ENCODE results near the gene PMM2. TPM values are rescaled to one million over a fixed set of nuclear protein-coding genes. Genes with fewer than 3 reads are reported as not detected.

The PMM2 gene
- total RNA-seq, 1 experiment from 2014 or later, result 53.3 TPM

DNA sequence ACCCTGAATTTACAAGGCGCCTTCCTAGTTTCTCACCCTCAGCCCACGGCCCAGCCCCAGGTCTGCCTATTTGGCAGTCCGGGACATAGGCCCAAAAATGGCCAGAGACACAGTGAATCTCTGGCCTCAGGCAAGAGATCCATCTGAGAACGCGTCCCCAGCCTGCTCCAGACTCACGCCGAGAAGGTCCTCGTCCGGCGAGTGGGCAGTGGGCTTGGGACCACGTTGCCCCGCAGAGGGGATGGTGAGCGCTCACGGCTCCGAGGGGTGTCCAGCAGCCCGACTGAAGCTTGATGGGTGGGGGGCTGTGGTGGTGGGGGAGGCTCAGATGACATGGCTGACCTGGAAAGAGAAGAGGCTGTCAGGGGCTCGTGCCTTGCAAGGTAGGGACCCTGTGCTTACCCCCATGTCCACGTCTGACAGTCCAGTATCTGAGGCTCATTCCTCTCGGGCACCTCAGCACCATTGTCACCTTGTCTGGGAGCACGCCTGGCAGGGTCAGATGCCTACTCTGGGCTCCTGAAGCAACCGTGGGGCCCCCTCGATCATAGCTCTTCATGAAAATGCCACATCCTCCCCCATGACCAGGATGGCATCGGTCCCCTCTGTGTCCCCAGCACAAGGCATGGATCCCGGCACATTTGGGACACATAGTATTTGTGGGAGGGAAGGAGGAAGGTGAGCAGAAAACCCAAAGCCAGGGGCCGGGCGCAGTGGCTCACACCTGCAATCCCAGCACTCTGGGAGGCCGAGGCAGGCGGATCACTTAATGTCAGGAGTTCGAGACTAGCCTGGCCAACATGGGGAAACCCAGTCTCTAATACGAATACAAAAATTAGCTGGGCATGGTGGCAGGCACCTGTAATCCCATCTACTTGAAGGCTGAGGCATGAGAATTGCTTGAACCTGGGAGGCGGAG, 61.6 kb downstream of the PMM2 start:
- H3K27ac ChIP-seq (ENCODE audit: low read depth, low read length), result no peak overlapping the region; the same call in 1 of the 2 replicates
- no peak for ATAC-seq
- H3K79me2 ChIP-seq (ENCODE audit: insufficient read depth, low read length), result peaks cover 58% of the 10 kb centered on the region
- H3K36me3 ChIP-seq (ENCODE audit: control insufficient read depth in 1 of 2, insufficient read depth in 2 of 2, low read length in 2 of 2), result peaks cover 20 to 28% of the 10 kb centered on the region in 2 experiments
- intact Hi-C loops (cut with micrococcal nuclease), result no loop called here
- RAD21 ChIA-PET (ENCODE audit: low non-redundant PET in 1 of 2, low total read pairs in 2 of 2, uncharacterized antibody in 2 of 2, unreplicated experiment in 2 of 2), result no interaction called here
- H3K9me3 ChIP-seq (ENCODE audit: control insufficient read depth in 1 of 2, insufficient read depth in 1 of 2, low read depth in 1 of 2, low read length in 2 of 2), result no peaks in the 10 kb centered on the region
- POLR2A ChIA-PET, result interaction anchor here (1.8 kb wide), 1 partner anchor 9 kb away, joined by 5 read pairs; the partner anchor contains the start of gene CARHSP1
- CTCF ChIA-PET, result no interaction called here
- DNase-seq (ENCODE audit: low read depth, low spot score), result no peak
- no peak overlapping the region for H3K9ac ChIP-seq (ENCODE audit: low read length)
- H3K4me1 ChIP-seq (ENCODE audit: control insufficient read depth in 1 of 2, insufficient read depth in 2 of 2, low read length in 2 of 2), result peaks cover 16 to 17% of the 10 kb centered on the region in 2 experiments
- no peaks in the 10 kb centered on the region for H3K27me3 ChIP-seq (ENCODE audit: insufficient read depth, low read length)
- H4K20me1 ChIP-seq (ENCODE audit: insufficient read depth), result no peaks in the 10 kb centered on the region; the same call in 1 of the 2 replicates
- no peak overlapping the region for H3K4me3 ChIP-seq (replicated peaks in 1 of 2; ENCODE audit: low read depth in 1 of 2, low read length in 2 of 2)
- H3K4me2 ChIP-seq (ENCODE audit: low read length), result no peak overlapping the region
- H3K9me2 ChIP-seq (ENCODE audit: insufficient read depth), result no peaks in the 10 kb centered on the region
- no peak; the same call in 1 of the 2 replicates for TF ChIP-seq POLR2AphosphoS5 (IDR thresholded peaks at IDR 0.05; ENCODE audit: low read depth, low read length)
- no peak for TF ChIP-seq POLR2A (IDR thresholded peaks at IDR 0.05; ENCODE audit: borderline replicate concordance, extremely low read depth, insufficient read depth, insufficient read length)
- TF ChIP-seq EZH2phosphoT487 (IDR thresholded peaks at IDR 0.05; ENCODE audit: borderline replicate concordance), result no peak
- no peak for TF ChIP-seq CEBPB (IDR thresholded peaks at IDR 0.05; ENCODE audit: low read depth)
- TF ChIP-seq, protein P1, sequence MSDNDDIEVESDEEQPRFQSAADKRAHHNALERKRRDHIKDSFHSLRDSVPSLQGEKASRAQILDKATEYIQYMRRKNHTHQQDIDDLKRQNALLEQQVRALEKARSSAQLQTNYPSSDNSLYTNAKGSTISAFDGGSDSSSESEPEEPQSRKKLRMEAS (IDR thresholded peaks at IDR 0.05), result no peak
- TF ChIP-seq ZNF274 (IDR thresholded peaks at IDR 0.05; ENCODE audit: low read depth, low read length), result no peak
- no peak for TF ChIP-seq EZH2 (IDR thresholded peaks at IDR 0.05)
- TF ChIP-seq, protein P2, sequence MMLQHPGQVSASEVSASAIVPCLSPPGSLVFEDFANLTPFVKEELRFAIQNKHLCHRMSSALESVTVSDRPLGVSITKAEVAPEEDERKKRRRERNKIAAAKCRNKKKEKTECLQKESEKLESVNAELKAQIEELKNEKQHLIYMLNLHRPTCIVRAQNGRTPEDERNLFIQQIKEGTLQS (IDR thresholded peaks at IDR 0.05), result no peak
- no peak for TF ChIP-seq FOSL1 (IDR thresholded peaks at IDR 0.05; ENCODE audit: low read depth)
- no peak for TF ChIP-seq REST (IDR thresholded peaks at IDR 0.05; ENCODE audit: low read depth)
- TF ChIP-seq ZBTB33 (IDR thresholded peaks at IDR 0.05; ENCODE audit: extremely low read depth, insufficient replicate concordance, low read length), result no peak
- no peak for TF ChIP-seq TCF7L2 (IDR thresholded peaks at IDR 0.05; ENCODE audit: borderline replicate concordance, extremely low read depth, insufficient read depth, insufficient read length)
- TF ChIP-seq RAD21 (IDR thresholded peaks at IDR 0.05; ENCODE audit: low read depth), result no peak
- no peak for TF ChIP-seq SIN3A (IDR thresholded peaks at IDR 0.05; ENCODE audit: low read depth)
- TF ChIP-seq ELF1 (IDR thresholded peaks at IDR 0.05; ENCODE audit: borderline replicate concordance, low read depth), result no peak
- no peak for TF ChIP-seq SP1 (IDR thresholded peaks at IDR 0.05; ENCODE audit: low read depth)
- no peak overlapping the region for H2AFZ ChIP-seq (ENCODE audit: low read depth, low read length, poor library complexity, severe bottlenecking)
- BruUV-seq (replicated peaks), result no TSS peak

Data from HCT116 (cell line).